ENCODE results near the gene PGS1.

- TF ChIP-seq EZH2 (IDR thresholded peaks at IDR 0.05) (no peak), POLR2AphosphoS5 (IDR thresholded peaks at IDR 0.05; ENCODE audit: borderline replicate concordance, low read depth, low read length) (no peak)
Observed at GRCh38 chr17:78393575-78393974, 15.1 kb downstream of the PGS1 start.
